ENCODE measurements around the gene PTPRN. TPM values are rescaled to one million over a fixed set of nuclear protein-coding genes. Genes with fewer than 3 reads are reported as not detected.

PTPRN gene
- total and polyA plus RNA-seq, 2 of the 4 experiments (the other 2 are of a cell fraction), result 5.2 to 22.0 TPM

DNA sequence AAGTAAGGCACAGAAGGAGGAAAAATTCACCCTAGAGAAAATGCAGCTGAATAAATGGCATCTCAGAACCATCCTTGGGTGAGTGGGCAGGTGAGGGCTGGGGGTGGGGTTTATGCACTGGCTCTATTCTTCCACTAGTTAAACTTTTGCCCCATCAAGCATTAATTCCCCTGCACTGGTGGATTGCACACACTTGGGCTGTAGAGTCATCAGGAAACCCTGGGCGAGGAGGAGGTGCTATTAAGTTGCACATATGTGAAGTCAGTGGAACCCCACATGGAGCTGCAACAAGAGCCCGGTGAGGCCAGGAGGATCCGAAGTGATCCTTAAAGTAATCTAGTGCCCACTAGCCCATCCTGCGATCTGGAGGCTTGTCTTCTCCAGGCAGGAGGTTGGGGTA, 36.8 kb downstream of the PTPRN start:
- H3K27ac ChIP-seq (ENCODE audit: insufficient read depth, low read length), result no peak overlapping the region
- H4K5ac ChIP-seq (ENCODE audit: low read depth, low read length), result no peak overlapping the region
- TF ChIP-seq BHLHE40 (IDR thresholded peaks at IDR 0.05; ENCODE audit: low read depth, low read length) (no peak), SMC3 (IDR thresholded peaks at IDR 0.05; ENCODE audit: low read depth, low read length) (no peak)
- TF ChIP-seq, protein P1, sequence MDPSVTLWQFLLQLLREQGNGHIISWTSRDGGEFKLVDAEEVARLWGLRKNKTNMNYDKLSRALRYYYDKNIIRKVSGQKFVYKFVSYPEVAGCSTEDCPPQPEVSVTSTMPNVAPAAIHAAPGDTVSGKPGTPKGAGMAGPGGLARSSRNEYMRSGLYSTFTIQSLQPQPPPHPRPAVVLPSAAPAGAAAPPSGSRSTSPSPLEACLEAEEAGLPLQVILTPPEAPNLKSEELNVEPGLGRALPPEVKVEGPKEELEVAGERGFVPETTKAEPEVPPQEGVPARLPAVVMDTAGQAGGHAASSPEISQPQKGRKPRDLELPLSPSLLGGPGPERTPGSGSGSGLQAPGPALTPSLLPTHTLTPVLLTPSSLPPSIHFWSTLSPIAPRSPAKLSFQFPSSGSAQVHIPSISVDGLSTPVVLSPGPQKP (IDR thresholded peaks at IDR 0.05; ENCODE audit: borderline replicate concordance, low read depth, low read length), result no peak
- TF ChIP-seq, protein P2, sequence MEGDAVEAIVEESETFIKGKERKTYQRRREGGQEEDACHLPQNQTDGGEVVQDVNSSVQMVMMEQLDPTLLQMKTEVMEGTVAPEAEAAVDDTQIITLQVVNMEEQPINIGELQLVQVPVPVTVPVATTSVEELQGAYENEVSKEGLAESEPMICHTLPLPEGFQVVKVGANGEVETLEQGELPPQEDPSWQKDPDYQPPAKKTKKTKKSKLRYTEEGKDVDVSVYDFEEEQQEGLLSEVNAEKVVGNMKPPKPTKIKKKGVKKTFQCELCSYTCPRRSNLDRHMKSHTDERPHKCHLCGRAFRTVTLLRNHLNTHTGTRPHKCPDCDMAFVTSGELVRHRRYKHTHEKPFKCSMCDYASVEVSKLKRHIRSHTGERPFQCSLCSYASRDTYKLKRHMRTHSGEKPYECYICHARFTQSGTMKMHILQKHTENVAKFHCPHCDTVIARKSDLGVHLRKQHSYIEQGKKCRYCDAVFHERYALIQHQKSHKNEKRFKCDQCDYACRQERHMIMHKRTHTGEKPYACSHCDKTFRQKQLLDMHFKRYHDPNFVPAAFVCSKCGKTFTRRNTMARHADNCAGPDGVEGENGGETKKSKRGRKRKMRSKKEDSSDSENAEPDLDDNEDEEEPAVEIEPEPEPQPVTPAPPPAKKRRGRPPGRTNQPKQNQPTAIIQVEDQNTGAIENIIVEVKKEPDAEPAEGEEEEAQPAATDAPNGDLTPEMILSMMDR (conservative IDR thresholded peaks at IDR 0.05; ENCODE audit: low read depth, low read length), result no peak
- TF ChIP-seq, protein P3, sequence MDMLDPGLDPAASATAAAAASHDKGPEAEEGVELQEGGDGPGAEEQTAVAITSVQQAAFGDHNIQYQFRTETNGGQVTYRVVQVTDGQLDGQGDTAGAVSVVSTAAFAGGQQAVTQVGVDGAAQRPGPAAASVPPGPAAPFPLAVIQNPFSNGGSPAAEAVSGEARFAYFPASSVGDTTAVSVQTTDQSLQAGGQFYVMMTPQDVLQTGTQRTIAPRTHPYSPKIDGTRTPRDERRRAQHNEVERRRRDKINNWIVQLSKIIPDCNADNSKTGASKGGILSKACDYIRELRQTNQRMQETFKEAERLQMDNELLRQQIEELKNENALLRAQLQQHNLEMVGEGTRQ (IDR thresholded peaks at IDR 0.05; ENCODE audit: low read depth, low read length), result no peak
- no peaks in the 10 kb centered on the region for H3K9me3 ChIP-seq (ENCODE audit: control insufficient read depth, insufficient read depth, low read length)
- H3K23ac ChIP-seq (ENCODE audit: low read depth, low read length), result no peak overlapping the region
- 100% methylated on average over 1 of the region's 4 CpGs; no CpG with 5 or more reads in 1 of the 2 experiments for WGBS, 2 experiments (ENCODE audit: extremely low coverage in 2 of 2, insufficient read length in 1 of 2)
- 0 out of 2 replicates have a peak overlapping the region, but pooled peaks have one; percentile 15 for H2AK5ac ChIP-seq (ENCODE audit: low read depth, low read length)
- no TSS peak for BruUV-seq (replicated peaks)
- H2AK9ac ChIP-seq (replicated peaks; ENCODE audit: low read depth, low read length, poor library complexity), result peak overlapping the region; percentile 40
- peaks cover 9% of the 10 kb centered on the region for H3K27me3 ChIP-seq (ENCODE audit: control insufficient read depth, insufficient read depth, low read length)
- H3K79me1 ChIP-seq (ENCODE audit: low read depth in 1 of 2, low read length in 2 of 2), result no peaks in the 10 kb centered on the region
- POLR2A ChIA-PET (ENCODE audit: unreplicated experiment), result no interaction called here
- H2BK5ac ChIP-seq (ENCODE audit: low read depth, low read length, poor library complexity, severe bottlenecking), result no peak overlapping the region
- H3K36me3 ChIP-seq (ENCODE audit: control insufficient read depth, insufficient read depth, low read length), result no peaks in the 10 kb centered on the region
- peaks cover 9% of the 10 kb centered on the region for H3K9me1 ChIP-seq (ENCODE audit: insufficient read depth, low read length)
- no peak overlapping the region for H3K4me3 ChIP-seq (ENCODE audit: insufficient read depth, low read depth, low read length)
- dilution Hi-C loops (cut with HindIII; ENCODE audit: low sequenced_read_pairs, unreplicated experiment) (no loop called here), intact Hi-C loops (cut with micrococcal nuclease) (no loop called here), in situ Hi-C loops (cut with MboI; ENCODE audit: low sequenced_read_pairs) (no loop called here)
- H3K14ac ChIP-seq (replicated peaks; ENCODE audit: low read depth, low read length), result no peak overlapping the region
- no peak overlapping the region for H2BK120ac ChIP-seq (ENCODE audit: low read depth, low read length)
- no peak overlapping the region for H4K8ac ChIP-seq (ENCODE audit: low read depth in 2 of 2, low read length in 2 of 2)
- H3K4me1 ChIP-seq (ENCODE audit: control insufficient read depth, insufficient read depth, low read length), result peaks cover 10% of the 10 kb centered on the region
- no peak overlapping the region for H2BK15ac ChIP-seq (ENCODE audit: low read depth, low read length)
- DNase-seq (no peak), ATAC-seq (ENCODE audit: low read depth) (no peak)
- H3K4ac ChIP-seq (ENCODE audit: low read depth, low read length), result no peak overlapping the region
- H2BK20ac ChIP-seq (ENCODE audit: low read depth, low read length), result no peak overlapping the region
- H3K9ac ChIP-seq (ENCODE audit: low read depth, low read length), result no peak overlapping the region
- H2AFZ ChIP-seq (replicated peaks; ENCODE audit: low read length, poor library complexity), result no peak overlapping the region
- H3K4me2 ChIP-seq (ENCODE audit: low read depth, low read length), result no peak overlapping the region
- CTCF ChIA-PET, result no interaction called here
- no peak overlapping the region for H3K18ac ChIP-seq (ENCODE audit: low read depth, low read length)
- no peaks in the 10 kb centered on the region for H4K20me1 ChIP-seq (ENCODE audit: insufficient read depth, low read length)
- no peak overlapping the region for H4K91ac ChIP-seq (ENCODE audit: insufficient read depth, low read depth, low read length)
- H3K56ac ChIP-seq (ENCODE audit: extremely low read depth, insufficient read depth, low read length), result no peak overlapping the region
